Sciatic nerve (tissue), 2 donors: ENCODE data around the gene CHMP4A. TPM values are rescaled to one million over a fixed set of nuclear protein-coding genes. Genes with fewer than 3 reads are reported as not detected.
A peak's percentile ranks its signal among the peaks of the same experiment; 100 is the strongest.
"Not testable (repeated sequence)": the region's sequence is repeated elsewhere in the genome, so short reads cannot be mapped to it uniquely, and the experiment has no call there.

Experiments used
- ATAC-seq: fragments of 200-7000 bp; cut with Tn5 transposase; one replicate; pipeline ENCODE4 v1.9.1; 2020; ENCODE audit warnings: mild to moderate bottlenecking, moderate library complexity
- DNase-seq: peaks from one replicate; pipeline ENCODE4 v3.0.0-alpha.2; 2020; ENCODE audit warnings: low spot score
- intact Hi-C: fragments of 100-400 bp; cut with DNase I; formaldehyde crosslinking; loops from one replicate; pipeline ENCODE4 v1.14.2; 2022
- total RNA-seq: library from RNA; stranded (reverse); fragmentation: NEBNext Ultra II Directional; extraction: Animal tissue kit (Norgen Biotek cat#: 25700); gene quantifications from one replicate; pipeline ENCODE4 v1.2.1, GENCODE V29; 2021
- donor health status: DM: no; HTN: no; CAD: no.
- donor health status: DM: no; HTN: no; CAD: no.

The CHMP4A gene
- total RNA-seq, 1 donor from 2014 or later: 56.4 TPM

- DNase-seq: peak; percentile 96
- peak; percentile 95 for ATAC-seq
- intact Hi-C loops: no loop called here
Measured at GRCh38 chr14:24232121-24232644, 18.9 kb upstream of the CHMP4A start, which contains the start of gene NEDD8. TSS of gene NEDD8 (minus strand) at chr14:24232367. CDS start at chr14:24232267, 100 bp downstream.

- intact Hi-C loops: no loop called here
- DNase-seq: no peak
- ATAC-seq: no peak
Measured at GRCh38 chr14:24231263-24232120, 18.2 kb upstream of the CHMP4A start.

- DNase-seq: no peak
- ATAC-seq: no peak
- intact Hi-C loops: no loop called here
Measured at GRCh38 chr14:24228902-24229301, 15.6 kb upstream of the CHMP4A start.

GRCh38 chr14:24226473-24226872 lies 13.2 kb upstream of the CHMP4A start:
- DNase-seq: no peak
- intact Hi-C loops: no loop called here
- ATAC-seq: no peak

GRCh38 chr14:24224618-24225071 lies 11.4 kb upstream of the CHMP4A start:
- ATAC-seq (no peak), DNase-seq (no peak)
- intact Hi-C loops: no loop called here

GRCh38 chr14:24222987-24223386 lies 9.7 kb upstream of the CHMP4A start:
- intact Hi-C loops, DNase-seq, ATAC-seq: not testable (repeated sequence)

GRCh38 chr14:24219521-24219920 lies 6.2 kb upstream of the CHMP4A start:
- DNase-seq (no peak), ATAC-seq (no peak)
- intact Hi-C loops: no loop called here

- no peak for ATAC-seq
- no peak for DNase-seq
- intact Hi-C loops: no loop called here
Measured at GRCh38 chr14:24219080-24219479, 5.8 kb upstream of the CHMP4A start.

GRCh38 chr14:24216876-24217275 lies 3.6 kb upstream of the CHMP4A start:
- DNase-seq, ATAC-seq, intact Hi-C loops: not testable (repeated sequence)

GRCh38 chr14:24216345-24216699 lies 3.0 kb upstream of the CHMP4A start:
- DNase-seq (no peak), ATAC-seq (no peak)
- intact Hi-C loops: no loop called here

- ATAC-seq (peak; percentile 88), DNase-seq (peak; percentile 90)
- intact Hi-C loops: no loop called here
Measured at GRCh38 chr14:24215495-24216344, 2.4 kb upstream of the CHMP4A start, which contains the start of gene MDP1. TSS of gene MDP1 (minus strand) at chr14:24216066. CDS start at chr14:24215955, 111 bp downstream.

- ATAC-seq (no peak), DNase-seq (no peak)
- intact Hi-C loops: no loop called here
Measured at GRCh38 chr14:24213866-24214662, 776 bp upstream of the CHMP4A start.

GRCh38 chr14:24211311-24211710 lies 2.0 kb downstream of the CHMP4A start:
- intact Hi-C loops: no loop called here
- ATAC-seq (no peak), DNase-seq (no peak)

GRCh38 chr14:24207625-24208024 lies 5.7 kb downstream of the CHMP4A start:
- intact Hi-C loops: no loop called here
- DNase-seq (no peak), ATAC-seq (no peak)

- intact Hi-C loops: no loop called here
- DNase-seq (no peak), ATAC-seq (no peak)
Measured at GRCh38 chr14:24207104-24207551, 6.2 kb downstream of the CHMP4A start.

GRCh38 chr14:24206260-24207103 lies 6.8 kb downstream of the CHMP4A start:
- ATAC-seq (no peak), DNase-seq (no peak)
- intact Hi-C loops: no loop called here

GRCh38 chr14:24204163-24205146 lies 8.8 kb downstream of the CHMP4A start:
- DNase-seq (no peak), ATAC-seq (no peak)
- intact Hi-C loops: no loop called here
